GM21619 (cell line): ENCODE data around the gene RNF133.
"Not testable (repeated sequence)": the region's sequence is repeated elsewhere in the genome, so short reads cannot be mapped to it uniquely, and the experiment has no call there.

ENCODE experiments used
- ATAC-seq: cut with Tn5 transposase; IDR thresholded peaks from one replicate; pipeline ENCODE4 v1.9.1; 2021; ENCODE audit not compliant: unreplicated experiment

Gene RNF133

GRCh38 chr7:122691569-122692235 is 7.2 kb downstream of the RNF133 start:
- ATAC-seq: no peak

DNA sequence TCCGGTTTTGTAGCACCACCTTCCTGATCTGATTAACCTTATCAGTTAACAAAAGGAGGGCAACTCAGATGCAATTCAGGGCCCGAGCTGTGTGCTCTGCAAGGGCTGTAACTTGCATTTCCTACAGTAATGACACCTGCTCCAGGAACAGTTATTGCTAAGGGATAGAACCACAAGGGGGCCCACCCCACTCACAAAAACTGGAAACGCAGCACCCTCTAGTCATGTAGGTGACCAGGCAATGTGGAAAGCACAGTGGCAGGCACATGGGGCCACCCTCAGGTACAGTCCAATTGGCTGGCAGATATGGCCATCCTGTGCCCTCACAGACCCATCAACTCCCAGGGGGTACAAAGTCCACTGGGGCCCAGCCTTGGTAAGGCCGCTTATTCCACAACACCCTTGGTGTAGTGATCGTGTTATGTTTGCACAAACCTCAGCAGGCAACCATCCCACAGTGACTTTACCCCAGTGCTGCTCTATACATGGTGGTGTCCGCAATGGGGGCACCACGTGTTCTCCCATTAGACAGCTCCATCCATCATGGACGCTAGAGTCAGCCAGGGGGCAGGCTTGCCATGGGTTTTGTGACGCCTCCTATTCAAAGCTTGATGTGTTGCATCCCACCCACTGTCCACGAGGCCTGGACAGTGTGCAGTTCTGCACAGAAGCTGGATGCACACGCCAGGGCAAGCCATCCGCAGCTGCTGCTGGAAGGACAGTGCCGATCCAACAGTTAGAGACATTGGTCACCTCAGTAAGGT is 9.4 kb downstream of the RNF133 start:
- no peak for ATAC-seq

DNA sequence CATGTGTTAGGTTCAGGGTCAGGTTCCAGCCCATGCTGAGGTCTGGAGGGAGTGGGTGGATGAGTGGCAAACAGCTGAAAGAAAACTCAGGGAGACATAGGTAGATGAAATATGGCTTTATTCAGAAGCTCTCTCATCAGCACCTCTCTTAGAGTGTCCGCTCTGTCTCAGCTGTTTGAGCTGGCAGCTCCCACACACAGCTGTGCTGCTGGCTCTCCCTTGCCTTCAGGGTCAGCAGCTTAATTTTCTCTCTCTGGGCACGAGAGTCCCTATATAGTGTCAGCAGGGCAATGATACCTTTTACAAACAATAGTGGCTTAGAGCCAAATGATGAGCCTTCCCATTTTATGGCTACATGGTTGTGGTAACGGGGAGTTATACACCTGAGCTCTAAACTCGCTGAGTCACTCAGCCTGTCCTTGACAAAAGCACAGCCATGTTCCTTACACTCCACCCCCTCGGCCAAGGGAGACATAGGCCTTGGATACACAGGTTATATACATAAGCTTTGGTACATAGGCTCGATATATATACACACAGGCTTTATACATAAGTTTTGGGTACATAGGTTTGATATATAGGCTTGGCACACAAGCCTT is 10.4 kb downstream of the RNF133 start:
- ATAC-seq: no peak

- no peak for ATAC-seq
These were observed 12.5 kb downstream of the RNF133 start for GRCh38 chr7:122686360-122686878.

GRCh38 chr7:122684504-122684903 is 14.4 kb downstream of the RNF133 start:
- ATAC-seq: no peak

DNA sequence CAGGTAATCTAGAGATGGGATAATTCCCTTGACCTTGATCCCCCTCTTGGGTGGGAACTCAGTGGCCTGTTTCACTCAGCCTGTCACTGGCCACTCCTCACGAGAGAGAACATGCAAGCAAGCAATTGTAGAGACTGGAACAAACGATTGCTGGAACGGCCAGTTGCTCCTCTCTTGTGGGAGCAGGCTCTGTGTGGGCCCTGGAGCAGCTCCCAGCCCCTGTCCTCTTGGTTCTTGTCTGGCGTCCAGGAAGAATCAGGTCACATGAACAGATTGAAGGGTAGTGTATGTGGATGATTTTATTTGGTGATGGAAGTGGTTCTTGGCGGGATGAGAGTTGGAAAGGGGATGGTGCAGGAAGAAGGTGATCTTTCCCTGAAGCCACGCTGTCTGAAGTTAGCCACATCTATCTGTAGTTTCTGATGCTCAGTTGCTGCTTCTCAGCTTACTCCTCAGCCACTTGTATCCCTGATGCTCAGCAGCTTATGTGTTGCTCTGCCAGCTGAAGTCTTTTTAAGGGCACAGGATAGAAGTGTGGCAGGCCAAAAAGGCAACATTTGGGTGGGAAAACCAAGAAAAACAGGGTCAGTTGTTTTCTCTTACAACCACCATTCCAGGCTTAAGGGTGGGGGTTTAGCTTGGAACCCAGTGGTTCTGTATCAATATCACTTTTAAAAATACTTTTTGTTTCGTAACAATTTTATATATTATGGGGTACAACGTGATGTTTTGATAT is 15.9 kb downstream of the RNF133 start:
- ATAC-seq: no peak

GRCh38 chr7:122681186-122681585 is 17.7 kb downstream of the RNF133 start:
- ATAC-seq: not testable (repeated sequence)

GRCh38 chr7:122679813-122680212 is 19.1 kb downstream of the RNF133 start:
- ATAC-seq: no peak

GRCh38 chr7:122679269-122679709 is 19.6 kb downstream of the RNF133 start:
- not testable (repeated sequence) for ATAC-seq

DNA sequence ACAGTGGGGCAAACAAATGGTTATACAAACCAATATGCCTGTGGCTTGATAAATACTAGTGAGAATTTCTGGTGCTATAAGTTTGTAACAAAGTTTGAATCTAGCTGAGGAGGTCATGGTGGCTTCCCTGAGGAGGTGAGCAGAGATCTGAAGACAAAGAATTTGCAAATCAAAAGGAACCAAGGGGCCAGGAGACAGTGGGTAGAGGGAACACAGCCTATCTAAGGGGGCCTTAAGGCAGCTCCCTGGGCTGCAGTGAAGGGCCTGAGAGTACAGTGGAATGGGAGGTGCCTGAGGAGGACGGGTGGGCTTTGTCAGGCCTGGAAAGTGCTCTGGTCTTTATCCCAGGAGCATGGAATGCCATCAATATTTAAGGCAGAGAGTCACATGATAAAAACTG is 21.8 kb downstream of the RNF133 start:
- ATAC-seq: no peak

GRCh38 chr7:122676466-122676865 is 22.5 kb downstream of the RNF133 start:
- no peak for ATAC-seq

DNA sequence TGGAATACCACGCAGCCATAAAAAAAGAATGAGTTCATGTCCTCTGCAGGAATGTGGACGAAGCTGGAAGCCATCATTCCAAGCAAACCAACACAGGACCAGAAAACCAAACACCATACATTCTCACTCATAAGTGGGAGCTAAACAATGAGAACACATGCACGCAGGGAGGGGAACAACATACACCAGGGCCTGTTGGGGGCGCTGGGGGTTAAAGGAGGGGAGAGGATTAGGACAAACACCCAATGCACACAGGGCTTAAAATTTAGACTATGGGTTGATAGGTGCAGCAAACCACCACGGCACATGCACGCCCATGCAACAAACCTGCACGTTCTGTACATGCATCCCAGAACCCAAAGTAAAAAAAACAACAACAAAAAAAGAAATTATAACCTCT is 23.3 kb downstream of the RNF133 start:
- no peak for ATAC-seq

- ATAC-seq: no peak
These were observed 23.9 kb downstream of the RNF133 start for GRCh38 chr7:122675011-122675410.

GRCh38 chr7:122674502-122674901 is 24.4 kb downstream of the RNF133 start:
- no peak for ATAC-seq

DNA sequence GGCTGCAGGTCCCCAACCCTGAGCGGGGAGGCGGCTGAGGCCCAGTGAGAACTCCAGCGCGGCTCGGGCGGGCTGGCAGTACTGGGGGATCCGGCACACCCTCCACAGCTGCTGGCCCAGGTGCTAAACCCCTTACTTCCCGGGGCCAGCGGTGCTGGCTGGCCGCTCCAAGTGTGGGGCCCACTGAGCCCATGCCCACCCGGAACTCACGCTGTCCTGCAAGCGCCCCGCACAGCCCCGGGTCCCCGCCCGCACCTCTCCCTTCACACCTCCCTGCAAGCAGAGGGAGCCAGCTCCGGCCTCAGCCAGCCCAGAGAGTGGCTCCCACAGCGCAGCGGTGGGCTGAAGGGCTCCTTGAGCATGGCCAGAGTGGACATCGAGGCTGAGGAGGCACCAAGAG is 25.0 kb downstream of the RNF133 start:
- ATAC-seq: no peak

DNA sequence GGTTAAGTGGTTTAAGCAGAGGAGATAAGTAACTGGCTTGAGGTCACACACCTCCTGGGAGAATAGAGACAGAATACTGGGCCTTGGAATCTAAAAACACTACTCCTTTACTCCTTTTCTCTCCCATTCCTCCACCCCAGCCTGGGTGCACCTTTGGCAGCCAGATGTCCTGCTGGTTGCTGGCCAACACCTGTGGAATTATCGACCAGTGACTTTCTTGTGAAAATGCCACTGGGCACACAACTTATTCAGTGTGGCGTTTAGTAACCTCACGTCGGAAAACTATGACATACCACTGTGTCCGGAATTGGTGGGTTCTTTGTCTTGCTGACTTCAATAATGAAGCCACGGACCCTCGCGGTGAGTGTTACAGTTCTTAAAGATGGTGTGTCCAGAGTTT is 26.4 kb downstream of the RNF133 start:
- ATAC-seq: no peak

GRCh38 chr7:122663733-122664132 is 35.2 kb downstream of the RNF133 start:
- no peak for ATAC-seq

DNA sequence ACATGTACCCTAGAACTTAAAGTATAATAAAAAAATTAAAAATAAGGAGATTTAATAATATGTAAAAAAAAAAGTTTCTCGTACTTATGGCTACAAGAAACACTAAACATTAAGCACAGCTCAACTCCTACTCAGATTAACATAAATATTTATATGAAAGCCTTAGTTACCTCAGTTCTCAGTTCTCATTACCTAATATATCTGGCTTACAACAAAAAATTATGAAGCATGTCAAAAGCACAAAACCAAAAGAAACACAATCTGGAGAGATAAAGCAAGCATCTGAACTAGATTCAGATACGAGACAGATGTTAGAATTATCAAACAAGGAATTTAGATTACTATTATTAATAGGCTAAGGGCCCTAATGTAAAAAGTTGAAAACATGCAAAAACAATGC is 40.1 kb downstream of the RNF133 start:
- ATAC-seq: no peak

- no peak for ATAC-seq
These were observed 45.2 kb downstream of the RNF133 start for GRCh38 chr7:122653685-122654084.

GRCh38 chr7:122652876-122653275 is 46.0 kb downstream of the RNF133 start:
- no peak for ATAC-seq

DNA sequence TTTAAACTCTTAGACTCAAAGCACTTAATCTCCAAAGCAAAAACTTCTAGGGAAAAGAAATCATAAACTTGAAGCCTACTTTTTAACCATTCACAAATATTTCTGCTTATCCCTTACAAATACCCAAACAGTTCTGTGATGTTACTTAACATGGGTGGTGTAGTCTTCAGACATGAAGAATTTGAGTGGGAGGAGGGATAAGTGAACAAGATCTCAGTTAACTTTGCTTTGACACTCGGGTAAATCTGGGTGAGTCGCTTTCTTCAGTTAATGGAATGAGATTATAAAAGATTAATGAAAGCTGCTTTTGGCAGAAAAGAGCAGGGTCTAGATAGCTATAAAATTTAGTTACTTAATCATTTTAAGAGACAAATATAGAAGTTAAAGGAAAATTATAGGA is 47.5 kb downstream of the RNF133 start:
- no peak for ATAC-seq
